ENCODE data around the gene BORCS6.

BORCS6 gene

DNA sequence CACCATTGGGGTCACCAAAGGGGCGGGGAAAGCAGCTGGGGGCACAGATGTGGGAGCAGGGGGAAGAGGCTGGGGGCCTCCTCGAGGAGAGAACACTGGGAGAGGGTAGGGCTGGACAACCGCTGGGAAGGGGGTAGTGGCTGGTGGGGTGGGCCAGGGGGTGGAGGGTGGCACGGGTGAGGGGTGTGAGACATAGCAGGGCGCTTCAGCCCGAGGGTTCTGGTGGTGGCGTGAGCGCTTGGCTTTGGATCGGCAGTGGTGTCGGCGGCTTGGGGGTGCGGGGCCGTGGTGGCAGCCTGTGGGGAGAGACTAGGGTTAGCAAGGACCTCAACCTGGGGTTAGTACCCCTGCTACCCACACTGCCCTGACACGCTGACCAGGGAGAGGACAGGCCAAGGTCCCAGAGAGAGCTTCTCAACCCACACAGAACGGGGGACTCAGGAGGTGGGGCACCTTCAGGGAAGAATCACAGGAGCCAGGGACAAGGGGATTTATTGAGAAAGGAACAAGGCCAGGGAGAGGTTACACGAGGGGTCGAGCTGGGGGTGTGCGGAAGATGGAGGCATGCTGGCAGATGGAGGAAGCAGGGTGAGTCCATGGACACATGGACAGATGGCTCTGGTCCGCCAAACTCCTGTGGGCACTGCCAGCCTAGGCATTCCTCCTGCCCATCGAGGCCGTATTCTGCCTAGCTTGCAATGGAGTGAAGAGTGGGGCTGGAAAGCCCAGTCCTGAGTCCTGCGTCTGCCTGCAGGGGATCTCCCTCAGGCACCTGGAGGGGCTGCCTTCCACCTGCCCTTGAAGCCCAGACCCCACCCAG, 46.2 kb downstream of the BORCS6 start:
- DNase-seq (ENCODE audit: low spot score) (no peak), FAIRE-seq (no peak)

DNA sequence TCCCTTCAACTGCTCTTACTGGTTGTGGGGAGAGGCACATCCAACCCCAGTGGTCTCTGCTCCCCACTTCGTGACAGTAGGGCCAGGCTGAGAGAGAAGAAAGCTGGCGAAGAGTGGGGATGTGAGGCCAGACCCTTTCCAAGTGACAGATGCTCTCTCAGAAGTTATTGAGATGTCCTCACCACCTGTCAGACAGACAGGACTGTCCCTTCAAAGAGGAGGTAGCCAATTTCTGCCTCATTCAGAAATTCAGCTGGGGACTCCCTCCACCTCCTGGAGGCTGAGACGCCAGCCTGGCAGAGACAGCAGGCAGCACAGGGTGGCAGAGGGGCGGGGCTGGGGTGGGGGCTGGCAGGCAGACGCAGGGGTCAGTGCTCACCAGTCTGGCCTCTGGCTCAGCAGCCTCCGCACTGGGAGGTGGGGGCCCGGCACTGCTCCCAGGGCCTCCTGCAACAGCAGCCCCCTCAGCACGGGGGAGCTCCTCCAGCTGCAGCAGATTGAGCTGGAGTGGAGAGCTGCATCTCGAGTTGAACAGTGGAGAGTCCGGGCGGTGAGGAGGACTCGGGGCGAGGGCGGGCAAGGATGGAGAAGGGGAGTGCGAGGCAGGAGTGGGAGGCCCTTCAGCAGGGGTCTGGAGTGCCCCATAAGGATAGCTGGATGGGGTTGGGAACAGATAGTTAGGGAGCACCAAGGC, 46.9 kb downstream of the BORCS6 start:
- DNase-seq (ENCODE audit: low spot score): no peak
- FAIRE-seq: no peak

DNA sequence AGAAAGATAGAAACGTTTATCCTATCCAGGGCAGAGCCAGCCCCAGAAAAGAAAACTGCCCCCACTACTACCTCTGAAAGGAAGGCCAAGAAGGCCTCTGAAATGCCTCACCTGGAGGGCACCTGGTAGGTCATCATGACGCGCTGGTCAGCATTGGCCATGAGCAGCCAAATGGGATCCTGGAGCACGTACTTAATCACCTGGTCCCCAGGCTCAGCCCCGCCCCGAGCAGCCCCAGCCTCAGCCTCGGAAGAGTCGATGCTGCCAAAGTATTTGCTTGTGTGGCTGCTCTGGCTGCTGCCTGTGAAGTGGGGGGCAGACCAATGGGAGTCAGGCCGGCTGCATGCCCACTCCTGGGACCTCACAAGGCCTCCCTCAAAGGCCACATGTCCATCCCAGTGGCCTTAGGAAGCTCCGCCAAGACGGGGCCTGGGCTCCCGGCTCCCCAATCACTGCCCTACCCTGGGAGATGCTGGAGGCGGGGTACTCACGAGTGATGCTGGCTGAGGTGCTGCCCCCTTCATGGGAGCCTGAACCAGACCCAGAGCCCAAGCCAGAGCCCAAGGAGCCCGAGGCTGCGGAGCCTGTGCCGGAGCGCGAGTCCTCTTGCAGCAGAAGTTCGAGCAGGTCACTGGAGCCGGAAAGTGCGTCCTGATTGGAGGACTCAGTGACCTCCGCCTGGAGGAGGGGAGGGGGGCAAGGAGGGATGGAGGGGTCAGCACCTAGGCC, 47.7 kb downstream of the BORCS6 start:
- no peak for DNase-seq (ENCODE audit: low spot score)
- no peak for FAIRE-seq

DNA sequence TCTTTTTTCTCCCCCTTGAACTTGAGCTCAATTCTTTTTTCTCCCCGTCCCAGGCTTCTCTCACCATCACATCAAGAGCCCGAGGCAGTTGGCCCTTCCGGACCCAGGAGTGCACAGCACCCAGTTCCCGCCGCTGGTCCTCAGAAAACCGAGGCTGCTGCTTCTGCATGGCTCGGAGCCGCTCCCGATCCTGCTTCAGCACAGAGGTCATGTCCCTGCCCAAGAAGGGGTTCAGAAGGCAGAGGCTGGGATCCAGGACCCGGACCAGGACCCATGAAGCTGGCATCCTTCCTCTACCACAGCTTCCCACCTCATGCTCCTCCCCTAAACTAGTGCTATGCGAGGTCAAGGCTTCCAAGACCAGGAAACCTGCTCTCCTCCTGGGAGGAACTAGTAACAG, 48.2 kb downstream of the BORCS6 start:
- FAIRE-seq (no peak), DNase-seq (ENCODE audit: low spot score) (no peak)

DNA sequence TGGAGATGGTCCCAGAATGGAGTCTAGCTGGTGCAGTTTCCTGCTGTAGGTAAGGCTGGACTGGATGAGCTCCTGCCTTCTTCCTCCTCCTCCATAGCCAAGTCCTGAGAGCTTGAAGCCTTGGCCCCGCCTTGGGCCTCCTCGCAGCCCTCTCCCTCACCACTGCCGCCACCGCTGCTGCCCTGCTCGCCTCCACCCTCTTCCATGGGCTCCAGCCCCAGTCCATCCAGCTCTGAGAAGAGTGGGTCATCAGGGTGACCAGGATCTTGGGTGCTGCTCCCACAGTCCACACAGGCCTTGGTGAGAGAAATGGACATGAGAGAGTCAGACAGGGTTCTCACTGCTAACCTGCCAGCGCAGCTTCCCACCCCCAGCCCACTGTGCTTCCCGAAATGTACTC, 48.9 kb downstream of the BORCS6 start:
- FAIRE-seq: no peak
- no peak for DNase-seq (ENCODE audit: low spot score)

DNA sequence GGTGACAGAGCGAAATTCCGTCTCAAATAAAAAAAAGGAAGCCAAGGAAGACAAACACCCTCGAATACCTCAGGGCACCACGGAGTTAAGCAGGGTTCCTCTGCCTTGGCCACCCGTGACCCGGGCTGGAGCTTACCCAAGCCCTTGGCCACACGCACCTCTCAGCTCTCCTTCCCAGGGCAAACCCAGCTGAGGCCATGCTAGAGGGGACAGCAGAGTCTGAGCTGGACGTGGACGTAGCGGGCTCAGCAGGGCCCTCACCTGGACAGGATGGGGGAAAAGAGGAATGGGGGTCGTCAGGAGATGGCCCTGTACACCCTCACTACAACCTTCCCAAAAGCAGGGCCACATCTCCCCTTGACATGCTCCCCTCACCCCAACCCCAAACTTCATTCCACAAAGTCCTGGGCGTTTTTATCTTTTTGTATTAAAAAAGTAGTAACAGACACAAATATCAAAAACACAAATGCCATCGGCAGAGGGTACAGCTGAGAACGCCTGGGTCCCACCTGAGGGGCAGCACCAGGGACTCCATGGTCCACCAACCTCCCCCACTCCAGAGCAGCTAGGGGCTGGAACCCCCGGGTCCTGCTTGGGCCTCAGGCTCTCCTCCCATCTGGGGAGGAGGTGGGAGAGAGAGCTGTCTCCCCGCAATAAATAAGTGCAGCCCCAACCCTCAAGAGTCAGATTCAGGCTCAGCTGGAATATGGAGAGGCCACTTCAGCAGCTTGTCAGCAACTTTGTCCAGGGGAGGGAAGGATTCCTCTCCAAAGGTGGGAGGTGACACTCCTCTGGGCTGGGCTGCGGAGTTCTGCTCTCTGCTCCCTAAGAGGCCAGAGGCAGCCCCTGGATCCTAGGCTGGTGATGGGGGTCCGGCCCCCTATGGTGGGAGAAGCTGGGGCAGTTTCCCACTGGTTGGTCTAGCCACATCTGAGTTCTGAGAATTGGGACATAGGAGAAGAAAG, 49.6 kb downstream of the BORCS6 start:
- DNase-seq (ENCODE audit: low spot score) (no peak), FAIRE-seq (no peak)

DNA sequence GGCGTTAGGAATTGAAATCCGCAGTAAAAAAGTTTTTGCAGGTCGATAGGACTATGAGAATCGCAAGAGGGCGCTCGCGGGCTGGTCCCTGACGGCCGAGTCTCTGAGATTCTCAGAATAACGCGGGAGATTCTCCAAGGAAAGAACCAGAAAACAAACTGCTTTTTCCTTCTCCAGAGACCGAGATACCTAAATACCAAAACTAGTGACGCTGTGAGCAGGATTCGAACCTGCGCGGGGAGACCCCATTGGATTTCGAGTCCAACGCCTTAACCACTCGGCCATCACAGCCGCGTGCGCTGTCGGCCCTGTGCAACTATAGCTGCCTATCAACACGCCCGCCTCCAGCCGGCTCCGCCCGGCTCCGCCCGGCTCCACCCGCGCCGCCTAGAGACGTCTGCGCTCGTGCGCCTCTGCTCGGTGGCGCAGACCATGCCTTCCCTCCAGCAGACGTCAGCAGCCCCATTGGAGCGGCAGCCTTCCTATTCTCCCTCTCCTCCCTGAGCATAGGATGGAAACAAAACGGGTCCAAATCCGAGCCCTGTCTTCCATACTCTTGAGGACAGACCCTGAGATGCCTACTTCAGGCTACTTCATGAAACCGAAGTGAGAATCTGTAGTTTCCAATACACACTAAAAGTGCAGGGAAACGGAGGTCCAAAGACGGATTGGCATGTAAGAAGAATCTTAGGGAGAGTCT, 51.2 kb downstream of the BORCS6 start:
- FAIRE-seq (peak; percentile 89), DNase-seq (ENCODE audit: low spot score) (peak; percentile 97)

DNA sequence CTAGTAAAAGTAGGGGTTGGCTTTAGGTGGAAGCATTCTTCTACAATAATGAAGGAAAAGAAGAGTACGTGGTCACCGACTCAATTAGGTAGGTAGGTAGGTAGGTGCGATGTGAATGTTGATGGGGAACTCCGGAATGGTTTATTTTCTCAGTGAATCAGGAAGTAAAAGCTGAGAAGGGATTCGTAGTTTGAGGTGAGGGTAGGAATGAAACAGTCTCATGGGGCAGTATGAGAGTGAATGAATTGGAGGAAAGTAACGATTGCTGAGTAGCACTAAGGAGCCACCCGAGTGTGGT, 51.7 kb downstream of the BORCS6 start:
- DNase-seq (ENCODE audit: low spot score): no peak
- FAIRE-seq: no peak
